H1 (cell line): ENCODE results near the gene LSM2. TPM values are rescaled to one million over a fixed set of nuclear protein-coding genes. Genes with fewer than 3 reads are reported as not detected.

ENCODE experiments used
- PHF8 ChIP-seq: fragments of 200-600 bp; sonication (generic); conservative IDR thresholded peaks from 2 replicates; pipeline ENCODE4 v1.7.1; 2012; ENCODE audit warnings: low read depth, mild to moderate bottlenecking, inconsistent platforms, low read length, moderate library complexity
- POLR2AphosphoS5 ChIP-seq: IDR thresholded peaks from 2 replicates; pipeline ENCODE4 v1.6.1; 2011; ENCODE audit warnings: low read depth, low read length
- SUZ12 ChIP-seq: fragments of 200-600 bp; sonication (generic); IDR thresholded peaks from 2 replicates; pipeline ENCODE4 v1.6.1; 2012; ENCODE audit warnings: mild to moderate bottlenecking, inconsistent platforms, low read length, moderate library complexity, mixed read lengths
- polyA plus RNA-seq, 7 experiments: library from polyadenylated mRNA; depleted of rRNA in 3 of 7; stranded (reverse) in 5 of 7; unstranded in 2 of 7; fragments of >200 nt in 5 of 7; fragments of 200-250 nt in 2 of 7; gene quantifications; 1 replicate in 5 of 7; 2 replicates in 1 of 7; 4 replicates in 1 of 7; pipeline versions ENCODE4 v1.2.1 to v1.2.3, GENCODE V29; 2011 to 2013; ENCODE audit warnings: missing spikeins in 2 of 7, mixed read lengths in 2 of 7
- total RNA-seq: library from RNA; stranded (reverse); fragmentation: NEBNext Ultra II Directional; extraction: Animal tissue kit (Norgen Biotek cat#: 25700); gene quantifications from 2 replicates; pipeline ENCODE4 v1.2.1, GENCODE V29; 2021
- TF ChIP-seq, protein P1 (sequence below): IDR thresholded peaks from 2 replicates; pipeline ENCODE4 v1.6.1; 2012; ENCODE audit warnings: inconsistent platforms

Gene LSM2
- total and polyA plus RNA-seq, 2 of the 8 experiments (the other 6 are each of a cell fraction or from before 2014, with no cell fraction given) = 127 to 168 TPM

- TF ChIP-seq PHF8 = no peak
- TF ChIP-seq, protein P1, sequence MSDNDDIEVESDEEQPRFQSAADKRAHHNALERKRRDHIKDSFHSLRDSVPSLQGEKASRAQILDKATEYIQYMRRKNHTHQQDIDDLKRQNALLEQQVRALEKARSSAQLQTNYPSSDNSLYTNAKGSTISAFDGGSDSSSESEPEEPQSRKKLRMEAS = no peak
- TF ChIP-seq POLR2AphosphoS5 = no peak
- no peak for TF ChIP-seq SUZ12
These were observed 48.5 kb downstream of the LSM2 start (continued) for GRCh38 chr6:31758281-31758680.
